ENCODE measurements around the gene NEMP1.

Gene NEMP1

GRCh38 chr12:57048423-57049118 is 30.0 kb downstream of the NEMP1 start:
- H3K4me3 ChIP-seq (ENCODE audit: insufficient read length, low read depth) = no peak overlapping the region
- H3K27me3 ChIP-seq (ENCODE audit: insufficient read depth, insufficient read length) = no peaks in the 10 kb centered on the region
- H3K4me1 ChIP-seq (ENCODE audit: insufficient read depth, insufficient read length) = no peaks in the 10 kb centered on the region
- no peak overlapping the region for H3K9ac ChIP-seq (ENCODE audit: insufficient read length, low read depth)
- DNase-seq (ENCODE audit: low read depth, low spot score) = no peak
- no peaks in the 10 kb centered on the region for H3K9me3 ChIP-seq (ENCODE audit: insufficient read depth, low read length)
- TF ChIP-seq YY1 (IDR thresholded peaks at IDR 0.05; ENCODE audit: insufficient read depth, insufficient read length) (no peak), SUZ12 (IDR thresholded peaks at IDR 0.05; ENCODE audit: extremely low read depth, insufficient read depth, insufficient read length) (no peak), ZNF274 (IDR thresholded peaks at IDR 0.05; ENCODE audit: low read depth, low read length) (no peak)
- H3K36me3 ChIP-seq (ENCODE audit: insufficient read depth, insufficient read length, low read length) = no peaks in the 10 kb centered on the region

GRCh38 chr12:57047981-57048380 is 30.6 kb downstream of the NEMP1 start:
- H3K4me3 ChIP-seq (ENCODE audit: insufficient read length, low read depth) = no peak overlapping the region
- no peaks in the 10 kb centered on the region for H3K27me3 ChIP-seq (ENCODE audit: insufficient read depth, insufficient read length)
- no peaks in the 10 kb centered on the region for H3K36me3 ChIP-seq (ENCODE audit: insufficient read depth, insufficient read length, low read length)
- DNase-seq (ENCODE audit: low read depth, low spot score) = no peak
- H3K9ac ChIP-seq (ENCODE audit: insufficient read length, low read depth) = no peak overlapping the region
- no peak for TF ChIP-seq ZNF274 (IDR thresholded peaks at IDR 0.05; ENCODE audit: low read depth, low read length)
- H3K4me1 ChIP-seq (ENCODE audit: insufficient read depth, insufficient read length) = no peaks in the 10 kb centered on the region
- H3K9me3 ChIP-seq (ENCODE audit: insufficient read depth, low read length) = no peaks in the 10 kb centered on the region

- Histone ChIP-seq H3K27me3 (ENCODE audit: insufficient read depth, insufficient read length) (no peaks in the 10 kb centered on the region), H3K4me1 (ENCODE audit: insufficient read depth, insufficient read length) (no peaks in the 10 kb centered on the region), H3K36me3 (ENCODE audit: insufficient read depth, insufficient read length, low read length) (no peaks in the 10 kb centered on the region), H3K9me3 (ENCODE audit: insufficient read depth, low read length) (no peaks in the 10 kb centered on the region), H3K4me3 (ENCODE audit: insufficient read length, low read depth) (no peak overlapping the region), H3K9ac (ENCODE audit: insufficient read length, low read depth) (no peak overlapping the region)
- DNase-seq (ENCODE audit: low read depth, low spot score) = no peak
- TF ChIP-seq ZNF274 (IDR thresholded peaks at IDR 0.05; ENCODE audit: low read depth, low read length) = no peak
- no peak for TF ChIP-seq YY1 (IDR thresholded peaks at IDR 0.05; ENCODE audit: insufficient read depth, insufficient read length)
- no peak for TF ChIP-seq SUZ12 (IDR thresholded peaks at IDR 0.05; ENCODE audit: extremely low read depth, insufficient read depth, insufficient read length)
Observed at GRCh38 chr12:57046947-57047890, 31.4 kb downstream of the NEMP1 start.

GRCh38 chr12:57046086-57046791 is 32.4 kb downstream of the NEMP1 start:
- no peak overlapping the region for H3K4me3 ChIP-seq (ENCODE audit: insufficient read length, low read depth)
- TF ChIP-seq YY1 (IDR thresholded peaks at IDR 0.05; ENCODE audit: insufficient read depth, insufficient read length) (no peak), SUZ12 (IDR thresholded peaks at IDR 0.05; ENCODE audit: extremely low read depth, insufficient read depth, insufficient read length) (no peak), ZNF274 (IDR thresholded peaks at IDR 0.05; ENCODE audit: low read depth, low read length) (no peak)
- H3K9ac ChIP-seq (ENCODE audit: insufficient read length, low read depth) = no peak overlapping the region
- no peak for DNase-seq (ENCODE audit: low read depth, low spot score)
- peaks cover under 1% of the 10 kb centered on the region for H3K27me3 ChIP-seq (ENCODE audit: insufficient read depth, insufficient read length)
- H3K4me1 ChIP-seq (ENCODE audit: insufficient read depth, insufficient read length) = no peaks in the 10 kb centered on the region
- no peaks in the 10 kb centered on the region for H3K36me3 ChIP-seq (ENCODE audit: insufficient read depth, insufficient read length, low read length)
- no peaks in the 10 kb centered on the region for H3K9me3 ChIP-seq (ENCODE audit: insufficient read depth, low read length)

GRCh38 chr12:57044889-57045288 is 33.7 kb downstream of the NEMP1 start:
- H3K9ac ChIP-seq (ENCODE audit: insufficient read length, low read depth) = no peak overlapping the region
- H3K4me3 ChIP-seq (ENCODE audit: insufficient read length, low read depth) = no peak overlapping the region
- H3K9me3 ChIP-seq (ENCODE audit: insufficient read depth, low read length) = no peaks in the 10 kb centered on the region
- no peak for DNase-seq (ENCODE audit: low read depth, low spot score)
- no peaks in the 10 kb centered on the region for H3K4me1 ChIP-seq (ENCODE audit: insufficient read depth, insufficient read length)
- TF ChIP-seq SUZ12 (IDR thresholded peaks at IDR 0.05; ENCODE audit: extremely low read depth, insufficient read depth, insufficient read length) (no peak), ZNF274 (IDR thresholded peaks at IDR 0.05; ENCODE audit: low read depth, low read length) (no peak), YY1 (IDR thresholded peaks at IDR 0.05; ENCODE audit: insufficient read depth, insufficient read length) (no peak)
- H3K27me3 ChIP-seq (ENCODE audit: insufficient read depth, insufficient read length) = peaks cover 5% of the 10 kb centered on the region
- no peaks in the 10 kb centered on the region for H3K36me3 ChIP-seq (ENCODE audit: insufficient read depth, insufficient read length, low read length)

- H3K9ac ChIP-seq (ENCODE audit: insufficient read length, low read depth) = no peak overlapping the region
- peaks cover 5% of the 10 kb centered on the region for H3K27me3 ChIP-seq (ENCODE audit: insufficient read depth, insufficient read length)
- no peaks in the 10 kb centered on the region for H3K4me1 ChIP-seq (ENCODE audit: insufficient read depth, insufficient read length)
- H3K9me3 ChIP-seq (ENCODE audit: insufficient read depth, low read length) = no peaks in the 10 kb centered on the region
- H3K4me3 ChIP-seq (ENCODE audit: insufficient read length, low read depth) = no peak overlapping the region
- TF ChIP-seq YY1 (IDR thresholded peaks at IDR 0.05; ENCODE audit: insufficient read depth, insufficient read length) (no peak), SUZ12 (IDR thresholded peaks at IDR 0.05; ENCODE audit: extremely low read depth, insufficient read depth, insufficient read length) (no peak), ZNF274 (IDR thresholded peaks at IDR 0.05; ENCODE audit: low read depth, low read length) (no peak)
- DNase-seq (ENCODE audit: low read depth, low spot score) = no peak
- no peaks in the 10 kb centered on the region for H3K36me3 ChIP-seq (ENCODE audit: insufficient read depth, insufficient read length, low read length)
Observed at GRCh38 chr12:57044468-57044867, 34.1 kb downstream of the NEMP1 start.

- no peaks in the 10 kb centered on the region for H3K36me3 ChIP-seq (ENCODE audit: insufficient read depth, insufficient read length, low read length)
- DNase-seq (ENCODE audit: low read depth, low spot score) = no peak
- no peak overlapping the region for H3K9ac ChIP-seq (ENCODE audit: insufficient read length, low read depth)
- H3K4me3 ChIP-seq (ENCODE audit: insufficient read length, low read depth) = no peak overlapping the region
- H3K9me3 ChIP-seq (ENCODE audit: insufficient read depth, low read length) = no peaks in the 10 kb centered on the region
- TF ChIP-seq YY1 (IDR thresholded peaks at IDR 0.05; ENCODE audit: insufficient read depth, insufficient read length) (no peak), ZNF274 (IDR thresholded peaks at IDR 0.05; ENCODE audit: low read depth, low read length) (no peak)
- H3K4me1 ChIP-seq (ENCODE audit: insufficient read depth, insufficient read length) = no peaks in the 10 kb centered on the region
- H3K27me3 ChIP-seq (ENCODE audit: insufficient read depth, insufficient read length) = peaks cover 5% of the 10 kb centered on the region
Observed at GRCh38 chr12:57042695-57043094, 35.9 kb downstream of the NEMP1 start.
